ENCODE data around the gene RASA3.

DNA sequence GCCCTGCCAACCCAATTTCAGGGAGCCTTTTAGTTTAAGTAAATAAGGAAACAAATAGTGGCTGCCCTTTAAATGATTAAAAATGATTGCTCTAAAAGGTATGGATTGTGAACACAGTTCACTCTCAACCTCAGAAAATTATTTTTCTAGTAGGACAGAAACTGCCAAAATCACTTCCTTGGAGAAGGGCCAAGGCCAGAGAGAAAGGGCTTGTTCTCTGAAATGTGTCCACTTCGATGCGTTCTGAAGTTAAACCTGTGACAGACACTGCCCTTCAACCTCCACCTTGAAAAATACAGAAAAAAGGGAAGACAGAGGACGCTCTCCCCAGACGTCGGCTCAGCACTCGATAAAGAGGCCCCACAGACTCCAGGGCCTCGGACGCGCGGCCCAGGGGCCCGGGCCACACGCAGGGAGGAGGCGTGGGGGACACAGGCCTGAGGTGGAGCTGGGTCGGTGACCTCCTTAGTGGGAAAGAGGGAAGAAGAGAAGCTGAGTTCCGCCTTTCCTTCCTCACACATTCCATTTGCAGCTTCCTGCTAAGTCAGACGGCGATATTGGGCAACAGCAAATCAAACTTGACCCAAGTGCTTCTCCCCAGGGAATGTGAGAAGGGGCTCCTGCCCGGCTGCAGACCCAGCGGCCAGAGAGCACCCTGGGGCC lies 63.6 kb downstream of the RASA3 start:
- TF ChIP-seq, protein P1, sequence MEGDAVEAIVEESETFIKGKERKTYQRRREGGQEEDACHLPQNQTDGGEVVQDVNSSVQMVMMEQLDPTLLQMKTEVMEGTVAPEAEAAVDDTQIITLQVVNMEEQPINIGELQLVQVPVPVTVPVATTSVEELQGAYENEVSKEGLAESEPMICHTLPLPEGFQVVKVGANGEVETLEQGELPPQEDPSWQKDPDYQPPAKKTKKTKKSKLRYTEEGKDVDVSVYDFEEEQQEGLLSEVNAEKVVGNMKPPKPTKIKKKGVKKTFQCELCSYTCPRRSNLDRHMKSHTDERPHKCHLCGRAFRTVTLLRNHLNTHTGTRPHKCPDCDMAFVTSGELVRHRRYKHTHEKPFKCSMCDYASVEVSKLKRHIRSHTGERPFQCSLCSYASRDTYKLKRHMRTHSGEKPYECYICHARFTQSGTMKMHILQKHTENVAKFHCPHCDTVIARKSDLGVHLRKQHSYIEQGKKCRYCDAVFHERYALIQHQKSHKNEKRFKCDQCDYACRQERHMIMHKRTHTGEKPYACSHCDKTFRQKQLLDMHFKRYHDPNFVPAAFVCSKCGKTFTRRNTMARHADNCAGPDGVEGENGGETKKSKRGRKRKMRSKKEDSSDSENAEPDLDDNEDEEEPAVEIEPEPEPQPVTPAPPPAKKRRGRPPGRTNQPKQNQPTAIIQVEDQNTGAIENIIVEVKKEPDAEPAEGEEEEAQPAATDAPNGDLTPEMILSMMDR (IDR thresholded peaks at IDR 0.05; ENCODE audit: borderline replicate concordance, extremely low read depth, low read length, poor library complexity, severe bottlenecking), result no peak
- no peak for TF ChIP-seq EZH2 (IDR thresholded peaks at IDR 0.05; ENCODE audit: borderline replicate concordance, low read depth, low read length, severe bottlenecking)

Data from DND-41 (cell line).